Stimulated activated CD8-positive, alpha-beta memory T cell treated with anti-CD3 and anti-CD28 coated beads, Interleukin-7, amount 100 ng/mL, for 48 hours (primary cell): Measurements from ENCODE around the gene OSBPL3.

Source experiments
- DNase-seq, 2 donors: peaks; one replicate each; pipeline ENCODE4 v3.0.0-alpha.2; 2020; ENCODE audit warnings: low read depth in 1 of 2; ENCODE audit errors: extremely low read depth in 1 of 2

The OSBPL3 gene

DNA sequence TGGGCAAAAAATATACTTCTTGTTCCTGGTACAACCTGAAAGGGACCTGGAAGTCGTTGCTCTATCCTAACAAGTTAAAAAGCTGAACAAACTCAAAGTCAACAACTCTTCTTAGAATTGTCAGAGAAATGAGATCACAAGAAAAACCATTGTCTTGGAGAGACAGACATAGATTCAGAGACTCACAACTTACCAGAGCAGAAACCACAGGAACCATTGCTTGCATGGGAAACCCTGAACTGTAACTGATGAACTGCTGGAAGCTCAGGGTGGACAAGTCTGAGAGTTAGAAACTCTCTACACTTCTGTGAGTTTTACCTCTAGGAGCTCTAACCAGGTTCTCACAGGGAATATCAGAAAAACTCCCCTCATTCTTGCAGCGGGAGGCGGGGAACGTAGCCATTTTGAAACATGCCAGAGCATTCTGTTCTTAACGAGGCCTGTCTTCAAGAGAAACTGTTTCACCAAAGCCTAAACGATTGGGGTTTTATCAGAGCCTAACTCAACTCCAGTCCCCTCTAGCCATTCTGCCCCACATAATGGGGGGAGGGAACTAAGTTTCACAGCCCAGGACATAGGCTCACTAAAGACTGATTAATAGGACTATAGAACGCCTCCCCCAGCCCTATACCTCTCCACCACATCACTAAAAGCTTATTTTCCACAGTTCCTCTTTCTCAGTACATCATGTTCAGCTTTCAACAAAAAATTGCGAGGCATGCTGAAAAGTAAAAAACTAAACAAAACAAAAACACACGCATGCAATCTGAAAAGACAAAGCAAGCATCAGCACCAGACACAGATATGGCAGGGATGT lies 210.8 kb downstream of the OSBPL3 start:
- DNase-seq: no peak

- no peak for DNase-seq
These were observed 212.0 kb downstream of the OSBPL3 start for GRCh38 chr7:24767878-24768569.

- no peak for DNase-seq
These were observed 214.8 kb downstream of the OSBPL3 start for GRCh38 chr7:24764972-24765744.

DNA sequence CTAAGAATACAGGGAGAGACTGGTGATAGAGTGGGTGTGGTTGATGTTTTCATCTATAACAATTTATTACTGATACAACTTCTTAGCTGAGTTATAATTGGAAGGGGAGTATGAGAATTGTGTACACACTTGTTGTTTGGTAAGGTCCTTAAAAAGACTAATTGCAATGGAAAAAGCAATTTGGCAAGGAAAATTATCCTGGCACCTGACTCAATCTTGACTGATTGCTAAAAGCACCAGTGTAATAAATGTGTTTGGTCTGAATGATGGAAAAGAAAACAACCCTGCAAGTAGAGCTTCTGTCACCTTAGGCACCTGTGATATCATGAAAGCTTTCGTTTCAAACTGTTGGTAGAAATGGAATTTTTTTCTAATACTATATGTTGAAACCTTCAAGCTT lies 216.0 kb downstream of the OSBPL3 start:
- no peak for DNase-seq

DNA sequence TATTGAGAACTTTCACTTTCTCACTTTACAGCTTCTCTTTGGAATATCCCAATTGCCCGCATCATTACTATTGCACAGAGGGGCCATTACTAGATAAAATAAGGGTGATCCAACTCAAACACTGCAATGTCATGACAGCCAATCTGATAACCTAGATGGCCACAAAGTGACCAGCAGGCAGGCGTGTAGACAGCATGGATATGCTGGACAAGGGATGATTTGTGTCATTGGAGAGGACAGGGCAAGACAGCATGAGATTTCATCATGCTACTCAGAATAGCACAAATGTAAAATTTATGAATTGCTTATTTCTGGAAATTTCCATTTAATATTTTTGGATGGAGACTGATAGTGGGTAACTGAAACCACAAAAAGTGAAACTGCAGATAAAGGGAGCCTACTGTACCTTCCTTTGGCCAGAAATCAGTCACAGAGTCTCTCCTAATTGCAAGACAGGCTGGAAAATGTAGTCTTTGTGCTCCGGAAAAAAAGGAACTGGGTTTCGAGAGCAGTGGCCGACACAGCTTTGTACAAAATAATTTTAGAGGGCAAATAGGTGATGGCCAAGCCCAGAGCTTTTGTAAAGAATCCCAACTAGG lies 216.6 kb downstream of the OSBPL3 start:
- no peak for DNase-seq

DNA sequence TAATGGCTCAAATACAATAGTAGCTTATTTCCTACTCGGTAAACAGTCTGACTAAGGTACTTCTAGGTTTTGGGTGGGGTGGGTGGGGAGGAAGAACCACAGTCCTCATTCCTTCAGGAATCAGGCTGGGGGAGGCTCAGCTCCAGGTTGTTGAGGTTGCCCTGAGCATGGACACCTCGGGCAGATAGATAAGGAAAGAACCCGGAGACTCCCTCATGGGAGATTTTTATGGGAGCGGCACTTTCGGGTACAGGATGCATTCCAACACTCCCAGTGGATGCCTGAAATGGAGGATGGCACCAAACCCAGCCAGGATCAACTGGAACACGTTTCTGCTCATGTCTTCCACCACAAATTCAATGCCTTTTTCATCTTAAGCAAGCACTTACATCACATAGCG lies 217.2 kb downstream of the OSBPL3 start:
- DNase-seq: no peak

DNA sequence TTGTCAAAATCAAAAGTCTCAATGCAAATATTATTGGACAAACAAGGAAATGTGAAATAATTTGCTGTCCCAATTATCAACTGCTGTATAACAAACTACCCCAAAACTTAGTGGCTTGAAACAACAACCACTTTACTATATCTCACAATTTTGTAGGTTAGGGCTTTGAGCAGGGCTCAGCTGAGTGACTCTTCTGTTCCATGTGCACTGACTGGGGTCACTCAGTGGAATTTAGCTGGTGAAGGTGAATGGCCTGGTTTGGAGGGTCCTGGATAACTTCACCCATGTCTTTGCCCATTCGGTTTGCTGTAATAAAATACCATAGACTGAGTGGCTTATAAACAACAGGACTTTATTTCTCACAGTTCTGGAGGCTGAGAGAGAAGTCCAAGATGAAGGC lies 219.0 kb downstream of the OSBPL3 start:
- no peak for DNase-seq

- DNase-seq: no peak
These were observed 222.4 kb downstream of the OSBPL3 start, which contains the start of gene GSDME for GRCh38 chr7:24757353-24758275. GSDME (minus strand) TSS chr7:24757464; CDS start chr7:24749774, 7,690 bp downstream.

DNA sequence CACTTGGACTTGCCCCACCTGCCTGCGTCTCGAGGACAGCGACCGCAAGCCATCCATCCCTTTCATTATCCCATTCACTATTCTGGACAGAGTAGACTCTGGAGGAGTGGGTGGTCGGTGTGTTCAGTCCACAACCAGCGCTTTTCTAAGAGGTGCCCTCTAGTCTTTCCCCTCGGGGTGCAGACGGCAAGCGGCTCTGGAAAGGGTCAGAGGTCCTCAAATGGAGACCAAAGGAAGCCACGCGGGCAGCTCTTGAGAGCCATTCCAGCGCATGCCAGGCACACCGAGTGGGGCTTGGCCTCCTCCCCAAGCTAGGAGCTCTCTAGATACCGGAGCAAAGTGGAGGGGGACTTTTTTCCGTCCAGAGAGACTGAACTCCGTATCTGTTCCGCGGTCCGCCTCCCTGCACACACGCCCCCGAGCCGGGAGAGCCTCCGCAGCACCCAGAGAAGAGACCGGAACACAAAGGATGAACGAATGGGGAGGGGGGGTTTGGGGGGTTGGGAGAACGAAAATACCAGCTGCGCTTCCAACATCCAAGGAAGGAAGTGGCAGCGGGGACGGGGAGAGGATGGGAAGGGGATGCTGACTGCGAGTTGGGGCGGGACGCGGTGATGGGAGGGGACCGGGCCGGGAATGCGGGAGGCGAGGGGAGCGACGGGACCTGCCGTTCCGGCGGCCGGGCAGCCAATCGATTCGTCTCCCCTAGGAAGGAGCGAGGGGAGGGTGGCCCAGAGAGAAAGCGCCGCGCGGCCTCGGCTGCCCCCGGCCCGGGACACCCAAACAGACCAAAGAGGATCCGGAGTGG lies 223.2 kb downstream of the OSBPL3 start:
- no peak for DNase-seq

DNA sequence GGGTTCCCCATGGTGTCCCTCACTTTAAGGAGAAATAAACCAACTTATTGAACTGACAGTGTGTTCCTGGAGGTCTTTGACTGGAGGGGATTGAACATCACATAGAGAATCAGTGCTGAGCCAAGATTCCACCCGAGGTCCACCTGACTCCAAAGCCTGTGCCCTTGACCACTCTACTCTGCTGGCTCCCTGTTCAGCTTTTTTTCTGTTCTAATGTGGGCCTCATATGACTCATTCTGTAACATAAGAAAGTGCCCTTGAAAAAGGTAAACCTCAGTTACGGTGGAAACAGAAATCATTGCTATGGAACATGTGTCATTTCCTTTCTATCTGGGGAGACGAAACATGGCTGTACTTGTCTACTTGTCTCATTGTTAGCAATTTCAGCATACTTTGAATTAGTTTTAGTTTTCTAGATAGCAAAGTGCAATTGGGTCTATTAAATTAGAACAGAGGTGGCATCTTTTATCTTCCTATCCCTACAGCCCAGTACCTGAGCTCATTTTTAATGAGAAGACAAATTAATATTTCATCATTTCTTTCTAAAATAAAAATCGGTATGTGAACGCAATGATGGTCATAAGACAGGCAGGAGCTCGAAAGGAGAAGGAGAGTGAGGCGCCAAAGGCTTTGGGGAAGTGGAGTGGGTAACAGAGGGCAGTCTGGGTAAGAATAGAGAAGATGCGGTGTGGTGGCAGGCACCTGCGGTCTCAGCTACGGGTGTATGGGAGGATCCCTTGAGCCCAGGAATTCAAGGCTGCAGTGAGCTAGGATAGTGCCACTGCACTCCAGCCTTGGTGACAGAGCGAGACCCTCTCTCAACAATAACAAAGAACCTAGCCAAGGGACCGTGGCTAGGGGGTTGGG lies 224.2 kb downstream of the OSBPL3 start:
- DNase-seq: no peak

- DNase-seq: no peak
These were observed 225.0 kb downstream of the OSBPL3 start for GRCh38 chr7:24754906-24755506.

DNA sequence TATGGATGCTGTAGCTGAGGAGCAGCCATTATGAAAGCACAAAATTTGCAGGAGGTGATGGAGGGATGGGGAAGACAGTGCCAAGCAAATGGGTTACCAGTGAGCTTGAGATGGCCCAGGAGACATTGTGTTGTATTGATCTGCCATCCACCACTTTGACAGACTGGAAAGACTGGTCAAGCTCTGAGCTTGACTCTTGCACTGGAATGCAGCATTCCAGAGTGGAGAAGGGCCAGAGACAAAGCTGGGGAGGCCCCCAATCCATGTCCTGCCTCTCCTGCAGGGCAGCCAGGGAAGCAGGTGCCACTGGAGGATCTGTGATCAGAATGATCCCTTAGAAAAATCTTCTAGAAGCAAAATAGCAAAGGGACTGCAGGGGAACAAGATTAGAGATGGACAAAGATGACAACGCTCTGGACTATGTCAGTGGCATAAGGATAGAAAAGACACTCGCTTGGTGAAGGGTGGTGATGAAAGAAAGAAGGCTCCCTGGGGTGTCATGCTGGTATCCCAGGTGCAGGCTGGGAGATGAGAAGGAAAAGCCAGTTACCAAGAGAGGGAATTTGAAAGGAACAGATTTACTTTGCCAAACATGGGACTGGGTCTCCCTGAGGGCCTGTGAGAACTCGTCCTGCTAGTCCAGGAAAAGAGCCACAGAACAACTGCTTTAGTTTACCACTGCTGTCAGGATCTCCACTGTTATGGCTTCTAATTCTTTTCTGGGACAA lies 227.7 kb downstream of the OSBPL3 start:
- no peak for DNase-seq

DNA sequence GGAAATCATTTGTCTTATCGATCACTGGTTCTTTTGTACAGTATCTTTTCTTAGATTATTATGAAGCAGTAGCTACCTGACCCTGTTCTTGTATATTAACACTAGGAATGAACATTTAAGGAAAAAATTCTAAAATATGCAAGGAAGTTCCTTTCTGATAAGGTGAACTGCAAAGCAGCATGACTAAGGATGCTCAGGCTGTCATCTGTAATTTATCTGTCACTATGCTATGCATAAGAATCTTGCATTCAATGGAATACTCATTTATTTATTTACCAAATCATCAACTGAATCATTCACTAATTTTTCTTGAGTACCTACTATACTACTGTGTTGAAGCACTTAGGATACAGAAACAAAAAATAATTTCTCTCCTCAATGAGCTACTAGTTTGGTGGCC lies 228.5 kb downstream of the OSBPL3 start:
- DNase-seq: no peak

- DNase-seq: no peak
These were observed 229.4 kb downstream of the OSBPL3 start for GRCh38 chr7:24750441-24751055.

DNA sequence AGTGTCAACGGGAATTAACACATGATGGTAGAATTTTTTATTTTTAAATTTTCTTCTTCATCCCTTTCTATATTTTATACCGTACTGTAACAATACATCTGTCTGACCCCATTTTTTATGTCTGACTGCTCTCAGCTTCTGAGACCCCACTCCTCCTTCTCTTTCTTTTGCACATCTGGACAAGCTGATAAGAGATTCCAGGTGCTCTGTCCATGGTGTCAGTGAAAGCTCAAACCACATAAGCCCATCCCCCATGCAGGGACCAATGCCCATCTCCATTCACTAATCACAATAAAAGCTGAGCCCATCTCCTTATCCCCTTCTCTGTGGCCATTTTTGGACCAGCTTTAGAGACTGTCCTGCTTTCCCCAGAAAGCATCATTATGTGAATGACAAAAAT lies 231.5 kb downstream of the OSBPL3 start:
- DNase-seq: no peak
